NOMO-1 (cell line): ENCODE measurements around the gene CGNL1.

ENCODE experiments used
- DNase-seq, 2 experiments: peaks; one replicate each; lab custom pipeline; 2025; ENCODE audit not compliant: unreplicated experiment in 2 of 2; lab: John Stamatoyannopoulos, UW

The CGNL1 gene

DNA sequence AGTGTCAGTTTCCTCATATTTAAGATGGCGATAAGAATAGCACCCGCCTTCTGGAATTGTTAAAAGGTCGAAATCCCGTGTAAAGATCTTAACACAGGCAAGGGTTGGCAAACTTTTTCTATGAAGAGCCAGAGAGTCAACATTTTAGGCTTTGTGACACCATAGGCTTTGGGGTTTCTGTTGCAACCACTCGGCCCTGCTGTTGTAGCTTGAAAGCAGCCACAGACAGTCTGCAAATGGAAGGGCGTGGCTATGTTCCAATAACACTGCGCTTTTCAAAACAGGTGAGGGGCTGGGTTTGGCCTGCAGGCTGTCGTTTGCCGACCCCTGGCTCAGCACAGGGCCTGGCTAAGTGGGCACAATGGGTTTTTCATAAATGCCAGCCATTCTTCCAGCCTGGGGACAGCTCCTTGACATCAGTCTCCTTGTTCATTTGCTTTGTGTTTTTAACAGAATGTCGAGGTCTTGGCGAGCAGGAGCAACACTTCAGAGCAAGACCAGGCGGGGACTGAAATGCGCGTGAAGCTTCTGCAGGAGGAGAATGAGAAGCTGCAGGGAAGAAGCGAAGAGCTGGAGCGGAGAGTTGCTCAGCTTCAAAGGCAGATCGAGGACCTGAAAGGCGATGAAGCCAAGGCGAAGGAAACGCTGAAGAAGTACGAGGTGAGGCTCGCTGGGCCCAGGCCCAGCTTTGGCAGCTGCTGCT is 140.2 kb downstream of the CGNL1 start:
- no peak for DNase-seq

- no peak for DNase-seq
Observed at GRCh38 chr15:57517030-57517671, 140.8 kb downstream of the CGNL1 start.

DNA sequence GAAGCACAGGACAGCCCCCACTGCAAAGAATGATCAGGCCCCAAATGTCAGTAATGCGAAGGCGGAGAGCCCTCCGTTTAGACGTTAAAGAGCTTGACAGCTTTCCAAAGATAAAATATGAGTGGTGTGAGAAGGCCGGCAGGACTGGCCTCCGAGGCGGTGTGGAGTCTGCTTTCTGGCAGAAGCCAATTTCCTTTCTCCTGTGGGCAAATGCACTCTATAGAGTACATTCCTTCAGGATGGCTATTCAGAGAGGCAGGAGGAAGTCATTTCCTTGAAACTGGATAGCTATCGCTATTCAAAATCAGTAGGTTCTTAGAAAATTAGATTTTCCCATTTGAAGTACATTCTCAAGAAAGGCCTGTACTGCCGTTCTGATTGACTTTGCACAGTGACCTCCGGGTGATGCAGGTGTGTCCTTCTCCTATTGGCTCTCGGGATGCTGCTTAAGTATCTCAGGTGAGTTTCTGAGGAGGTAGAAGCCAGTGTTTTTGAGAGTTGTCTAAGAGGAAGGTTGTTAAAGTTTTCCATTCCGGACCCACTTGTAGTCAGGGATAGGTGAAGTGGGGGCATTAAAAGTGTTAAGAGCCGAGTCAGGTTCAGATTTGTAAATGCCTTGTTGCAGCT is 142.6 kb downstream of the CGNL1 start:
- no peak for DNase-seq

- DNase-seq: no peak
Observed at GRCh38 chr15:57519806-57520205, 143.5 kb downstream of the CGNL1 start.

DNA sequence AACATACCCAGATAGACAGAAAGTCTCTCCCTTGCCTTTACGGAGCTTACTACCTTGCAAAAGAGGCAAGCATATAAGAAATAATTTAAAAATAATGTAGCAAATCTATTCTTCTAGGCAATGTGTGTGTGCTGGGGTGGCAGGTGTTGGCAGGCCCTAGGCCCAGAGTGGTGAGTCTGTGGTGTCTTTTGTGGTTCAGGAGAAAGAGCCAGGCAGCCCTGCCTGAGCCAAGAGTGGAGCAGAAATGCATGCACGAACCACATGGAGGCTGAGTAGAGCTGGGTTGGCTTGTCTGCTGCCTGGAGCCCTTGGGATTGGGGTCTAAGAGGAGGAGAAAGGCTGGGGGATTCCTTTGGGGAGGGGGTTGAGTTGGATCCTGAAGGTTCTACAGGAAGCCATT is 145.2 kb downstream of the CGNL1 start:
- no peak for DNase-seq

DNA sequence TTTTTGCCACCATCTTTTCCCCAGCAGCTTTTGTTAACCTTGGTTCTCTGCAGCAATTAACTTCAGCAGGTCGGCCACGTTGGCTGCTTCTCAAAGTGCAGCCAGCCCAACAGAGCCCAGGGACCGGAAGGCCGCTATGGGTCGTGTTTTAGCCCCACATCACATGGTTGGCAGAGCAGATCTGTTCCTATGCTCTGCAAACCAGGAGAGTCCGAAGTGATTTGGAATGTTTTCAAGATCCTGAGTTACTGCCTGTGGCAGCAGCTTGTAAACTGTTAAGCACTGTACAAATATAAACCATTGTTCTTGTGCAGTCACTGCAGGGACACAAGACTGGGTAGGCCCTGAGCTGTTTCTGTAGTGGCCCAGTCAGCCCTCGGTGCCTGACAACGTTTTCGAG is 145.8 kb downstream of the CGNL1 start:
- no peak for DNase-seq

DNA sequence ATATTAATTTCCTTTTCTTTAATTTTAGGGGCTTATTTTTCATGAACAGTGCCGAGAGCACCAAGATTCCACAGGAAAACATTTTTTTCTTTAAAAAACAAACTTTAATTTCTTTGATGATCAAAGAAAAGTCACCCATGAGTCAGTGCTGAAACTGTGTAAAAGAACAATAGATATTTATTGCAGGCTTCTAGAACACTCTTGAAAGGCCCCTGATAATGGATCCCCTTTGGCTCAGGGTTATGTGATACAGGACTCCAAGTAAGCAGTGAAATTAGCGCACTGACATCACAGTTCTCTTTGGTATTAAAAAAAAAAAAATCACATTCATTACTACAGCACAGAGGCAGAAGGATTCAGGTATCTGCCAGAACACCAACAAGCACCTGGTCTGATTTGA is 149.3 kb downstream of the CGNL1 start:
- DNase-seq: no peak

GRCh38 chr15:57526076-57526475 is 149.8 kb downstream of the CGNL1 start:
- DNase-seq: no peak

DNA sequence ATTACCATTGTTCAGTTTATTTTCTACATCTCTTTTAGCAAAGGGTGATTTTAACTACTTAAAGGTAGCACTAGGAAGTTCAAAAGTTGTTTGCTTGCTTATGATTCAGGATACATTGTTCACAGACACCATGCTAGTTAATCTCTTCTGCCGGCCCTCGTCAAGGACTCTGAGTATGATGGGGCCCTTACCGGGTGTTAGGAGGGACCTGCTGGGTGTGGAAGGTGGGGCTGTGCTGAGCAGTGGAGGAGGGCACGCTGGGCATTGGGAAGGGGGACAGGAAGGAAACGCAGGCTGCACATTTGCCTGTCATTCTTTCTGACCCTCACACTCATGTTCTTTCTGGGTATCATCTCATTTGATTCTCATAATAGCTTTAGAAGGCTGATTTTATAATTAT is 150.3 kb downstream of the CGNL1 start:
- no peak for DNase-seq

DNA sequence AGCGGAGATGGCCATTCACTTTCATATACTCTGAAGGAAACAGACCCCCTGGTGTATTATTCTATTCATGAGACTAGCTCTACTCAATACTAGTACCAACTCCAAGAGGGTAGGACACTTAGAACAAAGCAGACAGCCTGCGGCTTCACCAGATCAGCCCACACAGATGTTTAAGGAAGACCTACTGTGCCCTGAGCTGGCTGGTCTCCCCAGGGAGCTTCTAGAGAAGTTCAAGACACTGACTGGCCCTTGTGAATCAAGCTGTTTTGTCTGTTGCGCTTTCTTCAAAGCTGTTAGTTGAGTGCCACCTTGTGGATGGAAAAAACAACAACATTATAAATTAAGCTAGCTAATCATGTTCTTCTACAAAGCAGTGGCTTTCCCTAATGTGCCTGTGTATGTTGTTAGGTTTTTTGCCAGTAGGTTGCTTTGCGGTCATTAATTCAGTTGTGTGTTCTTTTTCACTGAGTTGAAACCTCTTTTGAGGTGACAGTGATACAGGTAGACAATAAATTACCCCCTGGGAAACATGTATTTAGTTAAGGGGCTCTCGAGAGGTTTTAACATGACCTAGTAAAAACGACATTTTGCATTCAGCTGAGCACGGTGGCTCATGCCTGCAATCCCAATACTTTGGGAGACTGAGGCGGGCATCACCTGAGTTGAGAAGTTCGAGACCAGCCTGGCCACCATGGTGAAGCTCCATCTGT is 151.2 kb downstream of the CGNL1 start:
- DNase-seq: peak; percentile 34 to 68

DNA sequence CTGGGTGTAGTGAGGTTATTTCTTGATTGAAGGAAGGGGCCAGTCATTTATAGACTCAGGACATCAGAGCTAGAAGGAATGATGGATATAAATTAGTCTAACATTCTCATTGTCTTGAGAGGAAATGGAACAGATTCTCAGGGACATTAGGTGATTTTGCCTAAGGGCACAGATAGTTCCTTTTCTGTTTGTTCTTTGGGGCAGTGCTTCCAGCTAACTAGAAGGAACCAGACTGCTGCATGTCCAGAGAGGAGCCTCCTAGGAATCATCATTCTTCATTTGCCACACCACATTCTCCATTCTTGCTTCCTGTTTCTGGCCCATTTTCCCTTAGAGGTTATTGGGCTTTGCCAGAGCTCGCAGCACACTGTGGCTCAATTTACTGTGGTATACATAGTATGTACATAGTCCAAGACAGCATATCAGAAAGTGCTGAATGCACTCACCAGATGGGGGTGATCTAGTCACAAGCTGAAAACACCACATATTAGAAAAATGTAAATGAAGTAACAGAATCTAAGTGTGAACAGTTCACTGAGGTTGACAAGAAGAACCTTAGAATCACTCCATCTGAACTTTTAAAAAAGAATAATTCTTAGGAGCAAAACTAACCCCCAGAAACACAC is 152.7 kb downstream of the CGNL1 start:
- DNase-seq: no peak

DNA sequence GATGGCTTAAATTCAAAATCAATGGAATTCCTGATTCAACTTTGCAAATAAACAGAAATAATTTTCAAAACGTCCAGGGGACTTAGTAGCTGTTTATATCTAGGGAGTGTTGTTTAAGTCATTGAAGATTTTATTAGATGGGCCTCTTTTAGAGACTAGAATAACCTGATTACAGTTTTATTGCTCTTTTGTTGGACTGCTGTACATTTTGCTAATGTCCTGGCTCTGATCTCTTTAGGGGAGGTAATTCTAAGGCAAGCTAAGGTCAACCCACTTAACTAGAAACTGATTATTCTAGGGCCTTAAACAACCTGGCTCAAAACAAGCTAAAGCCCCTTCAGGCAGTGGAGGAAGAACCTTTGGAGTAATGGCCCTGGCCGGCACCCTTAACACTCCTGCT is 153.4 kb downstream of the CGNL1 start:
- no peak for DNase-seq

GRCh38 chr15:57532731-57533447 is 156.6 kb downstream of the CGNL1 start:
- no peak for DNase-seq

DNA sequence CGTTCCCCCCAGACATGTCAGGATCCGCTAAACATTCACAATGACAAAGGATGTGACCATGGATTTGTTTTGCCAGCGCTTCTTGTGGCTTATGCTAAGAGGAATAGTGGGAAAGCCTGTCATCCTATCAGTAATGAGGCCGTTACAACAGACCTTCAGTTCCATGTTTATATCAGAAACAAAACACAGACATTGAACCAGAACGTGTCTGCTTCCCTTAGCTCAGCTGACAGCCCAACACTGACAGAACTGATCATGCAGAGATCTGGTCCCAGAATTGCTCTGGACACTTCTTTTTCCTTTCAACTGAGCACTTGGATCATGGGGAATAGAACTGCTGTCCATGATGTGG is 157.1 kb downstream of the CGNL1 start:
- no peak for DNase-seq

GRCh38 chr15:57534281-57534680 is 158.0 kb downstream of the CGNL1 start:
- no peak for DNase-seq

GRCh38 chr15:57537072-57537471 is 160.8 kb downstream of the CGNL1 start:
- no peak for DNase-seq

GRCh38 chr15:57537488-57538264 is 161.4 kb downstream of the CGNL1 start:
- no peak for DNase-seq

- no peak for DNase-seq
Observed at GRCh38 chr15:57538265-57538529, 161.9 kb downstream of the CGNL1 start.

DNA sequence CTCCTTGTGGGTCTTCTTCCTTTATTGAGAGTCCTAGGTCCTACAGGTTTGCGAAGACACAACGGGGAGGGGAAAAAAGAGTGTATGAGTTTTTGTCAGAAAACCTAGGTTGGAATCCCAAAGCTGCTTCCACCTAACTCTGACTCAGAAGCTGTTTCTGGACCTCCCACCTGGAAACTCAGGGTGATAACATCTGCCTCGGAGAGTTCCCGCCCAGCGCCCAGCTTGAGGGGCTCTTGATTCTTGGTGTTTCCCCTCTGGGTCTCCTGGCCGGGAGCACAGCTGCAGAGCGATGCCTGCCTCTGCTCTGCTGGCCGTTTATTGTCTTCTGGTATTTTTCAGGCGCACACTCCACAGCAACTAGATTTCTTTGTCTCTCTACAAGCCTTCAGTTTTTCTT is 162.5 kb downstream of the CGNL1 start:
- no peak for DNase-seq

- no peak for DNase-seq
Observed at GRCh38 chr15:57540211-57540610, 163.9 kb downstream of the CGNL1 start.
